Peyer's patch (tissue), 4 donors: ENCODE data around the gene SRGAP2C.
"Not testable (repeated sequence)": the region's sequence is repeated elsewhere in the genome, so short reads cannot be mapped to it uniquely, and the experiment has no call there.

Experiments
- CTCF ChIP-seq, 6 experiments: fragments of 450-650 bp in 4 of 6; fragments of 200-600 bp in 2 of 6; sonication (generic) in 1 of 6; IDR thresholded peaks; one replicate each; pipeline ENCODE4 v1.5.1; 2017 to 2019; ENCODE audit warnings: antibody characterized with exemption in 6 of 6, mild to moderate bottlenecking in 3 of 6, moderate library complexity in 1 of 6
- POLR2A ChIP-seq, 2 donors: fragments of 450-650 bp; IDR thresholded peaks; one replicate each; pipeline ENCODE4 v1.5.1; 2017; ENCODE audit warnings: antibody characterized with exemption in 2 of 2, mild to moderate bottlenecking in 2 of 2, moderate library complexity in 2 of 2

- TF ChIP-seq POLR2A, CTCF (IDR thresholded peaks at IDR 0.05): not testable (repeated sequence)
Measured at GRCh38 chr1:121183867-121184266, 908 bp upstream of the SRGAP2C start.
